NCI-H226 (cell line): ENCODE results near the gene OR2T27.
"Not testable (repeated sequence)": the region's sequence is repeated elsewhere in the genome, so short reads cannot be mapped to it uniquely, and the experiment has no call there.

Experiments
- DNase-seq: peaks from one replicate; pipeline ENCODE4 v3.0.0-alpha.2; 2015

The OR2T27 gene

GRCh38 chr1:248655354-248655753 lies at the start of gene OR2T27:
Gene OR2T27 (minus strand): TSS chr1:248655528. CDS start chr1:248650884, 4,644 bp downstream.
- DNase-seq: not testable (repeated sequence)

- DNase-seq: no peak
Observed at GRCh38 chr1:248704606-248705005, 49.3 kb upstream of the OR2T27 start.

DNA sequence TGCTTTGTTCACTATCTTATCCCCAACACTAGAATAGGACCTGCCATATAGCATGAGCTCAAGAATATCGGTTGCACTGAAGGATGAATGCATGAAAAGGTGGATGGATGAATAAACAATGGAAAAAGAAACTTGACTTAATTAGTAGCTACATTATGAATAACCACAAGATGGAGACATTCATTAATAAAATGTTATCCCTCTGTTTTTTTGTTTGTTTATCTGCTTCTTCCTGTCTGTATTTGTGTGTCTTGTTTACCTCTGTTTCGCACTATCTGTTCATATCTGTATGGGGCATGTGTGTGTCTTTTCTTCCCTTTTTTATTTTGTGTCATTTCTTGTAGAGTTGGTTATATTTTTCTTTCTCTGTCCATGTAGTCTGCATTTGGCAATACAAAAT lies 48.3 kb upstream of the OR2T27 start:
- DNase-seq: no peak

GRCh38 chr1:248702714-248703113 lies 47.4 kb upstream of the OR2T27 start, which contains the start of gene OR14I1:
Gene OR14I1 (minus strand): TSS chr1:248702766.
- DNase-seq: no peak

- DNase-seq: no peak
Observed at GRCh38 chr1:248699099-248699498, 43.8 kb upstream of the OR2T27 start.

DNA sequence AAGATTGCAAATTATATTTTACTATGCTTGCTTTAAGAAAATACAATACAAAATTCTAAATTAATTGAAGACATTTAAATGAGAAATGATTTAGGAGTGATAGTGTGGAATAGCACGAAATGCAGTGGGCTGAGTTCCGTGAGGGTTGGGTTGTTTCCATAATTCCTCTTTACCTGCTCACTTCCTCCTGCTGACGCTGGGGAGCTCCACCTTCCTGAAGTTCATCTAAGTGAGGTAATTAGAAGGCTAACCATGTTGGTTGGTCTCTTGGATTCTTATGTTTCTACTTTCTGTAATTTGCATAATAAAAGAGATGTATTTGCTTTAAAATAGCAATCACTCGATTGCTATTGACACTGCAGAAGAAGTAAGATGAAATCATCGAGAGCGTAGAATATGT lies 42.6 kb upstream of the OR2T27 start:
- DNase-seq: no peak

DNA sequence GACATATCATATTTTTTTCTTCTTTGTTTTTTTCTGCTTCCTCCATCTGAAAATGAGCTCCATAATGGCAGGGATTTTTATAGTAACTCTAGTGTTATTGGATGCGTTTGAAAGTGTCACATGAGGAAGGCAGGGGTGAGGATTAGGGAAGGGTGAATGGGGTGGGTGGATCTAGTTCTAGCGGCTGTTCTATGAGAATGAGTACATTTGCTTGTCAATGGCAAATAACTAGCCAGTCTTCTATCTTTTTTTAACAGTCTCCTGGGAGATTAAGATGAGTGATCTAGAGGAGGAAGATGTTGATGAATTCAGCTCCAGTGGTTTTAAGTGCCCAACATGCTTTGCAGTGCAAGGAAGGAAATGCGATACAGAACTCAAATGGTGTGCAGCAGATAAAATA lies 41.4 kb upstream of the OR2T27 start:
- no peak for DNase-seq

DNA sequence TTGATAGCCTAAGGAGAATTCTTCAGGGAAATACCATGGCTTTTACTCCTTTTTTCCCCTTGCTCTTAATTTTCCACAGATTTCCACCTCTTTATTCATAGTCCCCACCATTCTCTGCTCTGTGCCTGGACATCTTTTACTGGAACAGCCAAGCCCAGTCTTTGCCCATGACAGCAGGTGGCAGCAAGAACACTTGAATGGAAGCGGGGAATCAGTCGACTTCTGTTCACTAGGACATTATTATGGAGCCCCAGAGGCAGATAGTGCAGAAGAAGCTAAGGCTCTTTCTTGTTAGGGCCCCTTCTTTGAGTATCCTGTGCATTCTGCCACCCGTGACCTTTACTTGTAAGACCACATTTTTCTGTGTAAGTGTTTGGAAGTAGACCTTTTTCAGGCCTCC lies 40.9 kb upstream of the OR2T27 start:
- DNase-seq: no peak

GRCh38 chr1:248695451-248696132 lies 40.3 kb upstream of the OR2T27 start:
- peak; percentile 43 for DNase-seq

DNA sequence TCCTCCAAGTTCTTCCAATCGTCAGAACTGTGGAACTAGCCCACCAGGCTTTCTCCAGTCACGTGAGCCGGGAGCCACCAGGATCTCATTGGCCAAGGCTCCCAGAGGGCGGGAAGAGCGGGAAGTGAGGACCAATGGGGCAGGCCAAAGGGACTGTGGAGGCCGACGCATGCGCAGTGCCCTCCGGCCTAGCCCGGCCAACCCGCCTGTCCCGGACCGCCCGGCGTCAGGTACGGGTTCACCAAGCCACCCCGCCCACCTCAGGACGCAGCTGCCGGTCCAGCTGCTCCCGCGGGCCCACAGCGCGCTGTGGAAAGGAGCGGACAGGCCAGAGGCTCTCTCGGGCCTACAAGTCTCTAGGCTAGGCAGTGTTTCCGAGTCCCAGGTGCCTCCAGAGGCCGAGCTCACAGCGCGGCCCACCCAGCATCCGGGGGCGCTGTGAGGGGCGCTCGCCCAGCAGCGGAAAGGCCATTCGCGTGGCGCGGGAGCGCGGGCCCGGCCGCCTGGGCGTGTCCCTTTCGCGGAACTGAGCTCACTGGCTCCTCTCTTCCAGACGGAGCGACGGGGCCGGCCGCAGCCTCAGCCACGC lies 36.3 kb upstream of the OR2T27 start:
- no peak for DNase-seq

- DNase-seq: no peak
Observed at GRCh38 chr1:248688527-248689298, 33.4 kb upstream of the OR2T27 start.

GRCh38 chr1:248686815-248687214 lies 31.5 kb upstream of the OR2T27 start:
- DNase-seq: no peak

GRCh38 chr1:248681651-248682050 lies 26.3 kb upstream of the OR2T27 start:
- no peak for DNase-seq

DNA sequence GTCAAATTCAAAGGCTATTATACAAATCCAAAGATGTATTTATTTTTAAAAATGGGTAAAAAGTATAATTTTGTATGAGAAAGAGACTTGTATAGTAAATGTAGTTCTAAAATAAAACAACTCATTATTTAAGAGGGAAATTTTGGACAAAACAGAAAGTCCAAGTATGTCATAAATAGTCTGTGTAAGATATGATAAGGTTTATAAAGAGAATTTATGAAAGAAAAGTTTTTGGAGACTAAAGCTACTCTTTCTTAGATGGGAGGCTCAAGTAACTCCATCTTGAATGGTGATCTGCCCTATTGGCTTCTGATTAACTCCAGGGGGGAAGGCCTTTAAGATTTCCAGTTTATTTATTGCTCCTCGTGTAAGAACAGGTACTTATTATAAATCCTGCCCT lies 14.7 kb upstream of the OR2T27 start:
- DNase-seq: no peak

GRCh38 chr1:248663453-248664328 lies 8.4 kb upstream of the OR2T27 start:
- not testable (repeated sequence) for DNase-seq

DNA sequence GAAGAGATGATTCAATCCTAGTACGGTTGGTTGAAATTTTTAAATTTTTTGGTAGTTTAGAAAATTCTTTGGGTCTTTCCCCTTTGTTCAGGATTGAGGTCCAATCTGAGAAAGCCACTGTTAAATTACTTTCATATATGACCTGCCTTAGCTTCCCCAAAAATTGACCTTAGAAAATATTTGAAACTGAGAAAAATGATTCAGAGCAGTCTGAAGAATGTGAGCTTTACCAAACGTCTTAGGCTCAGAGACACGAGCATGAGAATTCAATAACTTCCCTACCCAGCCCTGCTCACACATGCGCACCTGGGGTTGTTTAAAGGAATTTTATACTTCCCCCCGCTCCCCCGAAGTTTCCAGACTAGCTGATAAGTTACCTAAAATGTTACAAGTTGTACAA lies 1.5 kb upstream of the OR2T27 start:
- not testable (repeated sequence) for DNase-seq

GRCh38 chr1:248648770-248649536 lies 6.4 kb downstream of the OR2T27 start:
- DNase-seq: not testable (repeated sequence)

GRCh38 chr1:248645178-248645577 lies 10.2 kb downstream of the OR2T27 start, which contains the start of gene OR2T35:
Gene OR2T35 (minus strand): TSS chr1:248645278. CDS start chr1:248639258, 6,020 bp downstream.
- not testable (repeated sequence) for DNase-seq

DNA sequence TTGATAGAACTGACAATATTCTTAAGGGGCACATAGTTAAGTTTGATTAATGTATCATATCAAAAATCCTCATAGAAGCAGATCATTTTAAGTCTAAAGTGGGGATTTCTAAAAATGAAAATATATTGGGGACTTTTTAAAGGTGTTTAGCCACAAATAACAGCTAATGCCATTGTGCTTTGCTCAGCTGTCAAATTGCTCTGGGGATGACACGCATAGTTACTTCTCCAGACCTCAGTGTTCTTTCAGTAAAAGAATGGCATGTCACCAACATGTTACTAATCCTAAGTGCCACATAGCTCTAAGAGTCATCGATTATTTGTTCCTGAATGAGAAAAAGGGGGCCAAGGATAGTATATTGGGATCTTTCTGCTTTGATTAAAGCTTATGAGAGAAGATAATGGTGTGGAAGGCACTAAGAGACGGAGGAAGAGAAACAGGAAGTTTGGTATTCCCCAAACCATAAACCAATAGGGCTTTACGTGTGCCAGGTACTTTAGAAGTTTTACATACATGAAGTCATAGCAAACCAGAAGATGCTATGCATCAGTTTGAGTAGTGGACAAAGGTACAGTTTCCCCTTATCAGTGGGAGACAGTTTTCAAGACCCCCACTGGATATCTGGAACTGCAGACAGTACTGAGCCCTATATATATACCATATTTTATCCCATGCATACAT lies 12.2 kb downstream of the OR2T27 start:
- not testable (repeated sequence) for DNase-seq

- DNase-seq: not testable (repeated sequence)
Observed at GRCh38 chr1:248641583-248641982, 13.7 kb downstream of the OR2T27 start.

DNA sequence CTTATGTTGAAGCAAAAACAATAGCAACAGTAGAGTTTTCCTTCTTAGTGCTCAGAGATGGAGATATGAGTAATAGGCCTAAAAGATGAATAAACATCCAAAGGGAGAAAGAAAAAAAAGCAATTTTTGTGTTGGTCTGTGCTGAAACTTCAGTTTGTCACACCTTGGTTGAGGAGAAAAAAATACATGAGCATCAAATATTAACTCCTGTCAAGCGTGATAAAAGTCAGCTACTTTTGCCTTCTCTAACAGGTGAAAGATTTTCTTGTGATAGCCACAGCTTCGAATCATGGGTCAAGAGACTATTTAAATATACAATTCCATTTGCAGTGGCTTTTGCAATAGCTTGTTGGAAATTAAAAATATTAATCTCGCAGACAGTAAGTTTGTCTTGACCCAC lies 14.4 kb downstream of the OR2T27 start:
- DNase-seq: not testable (repeated sequence)
